Central memory CD8-positive, alpha-beta T cell (primary cell): Measurements from ENCODE around the gene ARHGAP42.

Experiments used
- ATAC-seq: fragments of 150-1000 bp; cut with Tn5 transposase; replicated peaks from 2 replicates; pipeline ENCODE4 v1.10.0; 2022; ENCODE audit warnings: mild to moderate bottlenecking, moderate FRiP score, moderate number of reproducible peaks; ENCODE audit not compliant: poor library complexity, severe bottlenecking; ENCODE audit errors: extremely low read depth
- DNase-seq, 2 donors: peaks; one replicate each; pipeline ENCODE4 v3.0.0; 2021; ENCODE audit warnings: low spot score in 2 of 2
- H3K27ac Mint-ChIP-seq: one replicate; pipeline ENCODE4 v1.8.0; 2022; ENCODE audit warnings: low read depth, mild to moderate bottlenecking, moderate library complexity, mixed read lengths
- H3K27me3 Mint-ChIP-seq: one replicate; pipeline ENCODE4 v1.8.0; 2022; ENCODE audit warnings: mixed read lengths
- H3K36me3 Mint-ChIP-seq: one replicate; pipeline ENCODE4 v1.8.0; 2022; ENCODE audit warnings: mild to moderate bottlenecking, moderate library complexity, mixed read lengths; ENCODE audit not compliant: insufficient read depth
- H3K4me1 Mint-ChIP-seq: one replicate; pipeline ENCODE4 v1.8.0; 2022; ENCODE audit warnings: mixed read lengths
- H3K4me3 Mint-ChIP-seq: one replicate; pipeline ENCODE4 v1.8.0; 2022; ENCODE audit warnings: mild to moderate bottlenecking, moderate library complexity, mixed read lengths
- H3K9me3 Mint-ChIP-seq: one replicate; pipeline ENCODE4 v1.8.0; 2022; ENCODE audit warnings: mixed read lengths

ARHGAP42 gene

DNA sequence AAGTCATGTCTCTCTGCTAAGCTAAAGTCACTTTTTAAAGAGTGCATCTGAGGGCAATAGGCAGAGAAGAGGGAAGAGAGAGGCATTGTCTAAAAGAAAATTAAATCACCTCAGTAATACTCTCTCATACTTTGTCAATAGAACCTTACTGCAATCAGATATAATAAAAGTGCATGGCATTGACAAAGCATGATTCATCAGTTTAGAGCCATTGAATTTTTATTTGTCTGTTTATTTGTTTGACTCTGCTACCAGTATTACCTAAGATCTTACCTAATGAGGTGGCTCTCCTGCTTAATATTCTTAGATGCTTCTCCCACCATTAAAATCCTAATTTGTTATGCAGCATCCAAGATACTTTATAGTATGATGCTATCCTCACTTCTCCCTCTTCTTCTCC lies 233.5 kb downstream of the ARHGAP42 start:
- Mint-ChIP-seq H3K27me3 (no peaks in the 10 kb centered on the region), H3K4me3 (no peak overlapping the region), H3K4me1 (no peaks in the 10 kb centered on the region), H3K9me3 (no peaks in the 10 kb centered on the region), H3K27ac (no peak overlapping the region), H3K36me3 (no peaks in the 10 kb centered on the region)
- DNase-seq (no peak), ATAC-seq (no peak)

DNA sequence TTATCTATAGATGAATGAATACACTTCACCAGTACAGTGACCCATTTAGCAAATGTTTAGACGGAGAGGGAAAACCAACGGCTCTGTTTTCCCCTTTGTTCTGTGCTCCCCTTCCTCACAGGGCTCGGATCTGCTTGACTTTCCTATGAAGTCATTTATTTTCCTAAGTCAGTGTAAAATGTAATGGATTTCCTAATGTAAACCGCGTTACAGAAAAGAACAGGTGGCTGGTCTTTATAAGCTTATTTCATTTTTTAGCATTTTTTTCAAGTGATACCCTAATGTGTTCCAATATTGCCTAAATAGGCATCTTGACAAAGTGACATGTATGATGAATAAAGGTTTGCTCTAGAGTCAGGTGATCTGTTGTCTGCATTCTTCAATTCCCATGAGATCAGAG lies 235.0 kb downstream of the ARHGAP42 start:
- H3K27ac Mint-ChIP-seq, result no peak overlapping the region
- ATAC-seq (no peak), DNase-seq (no peak)
- H3K36me3 Mint-ChIP-seq, result no peaks in the 10 kb centered on the region
- H3K9me3 Mint-ChIP-seq, result no peaks in the 10 kb centered on the region
- no peaks in the 10 kb centered on the region for H3K4me1 Mint-ChIP-seq
- no peaks in the 10 kb centered on the region for H3K27me3 Mint-ChIP-seq
- H3K4me3 Mint-ChIP-seq, result no peak overlapping the region

DNA sequence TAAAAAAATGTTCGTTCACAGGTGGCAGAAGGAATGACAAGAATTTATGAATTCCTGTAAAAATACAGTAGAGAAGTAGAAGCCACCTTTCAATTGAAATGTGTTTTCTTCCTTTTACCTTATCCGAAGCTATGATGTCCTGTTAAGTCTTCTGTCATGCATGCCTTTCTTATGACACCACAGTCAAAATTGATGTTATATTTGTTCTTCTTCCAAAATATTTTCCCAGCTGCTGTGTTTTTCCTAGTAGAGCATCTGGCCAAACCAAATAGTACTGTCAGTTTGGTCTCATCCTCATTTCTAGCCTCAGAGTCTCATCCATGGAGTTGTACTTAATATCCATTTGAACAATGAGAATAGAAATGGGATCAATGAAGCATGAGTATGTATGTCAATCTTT lies 236.5 kb downstream of the ARHGAP42 start:
- ATAC-seq, result no peak
- Mint-ChIP-seq H3K36me3 (no peaks in the 10 kb centered on the region), H3K4me1 (no peaks in the 10 kb centered on the region), H3K4me3 (no peak overlapping the region), H3K27ac (no peak overlapping the region), H3K27me3 (no peaks in the 10 kb centered on the region), H3K9me3 (no peaks in the 10 kb centered on the region)
- DNase-seq, result no peak

DNA sequence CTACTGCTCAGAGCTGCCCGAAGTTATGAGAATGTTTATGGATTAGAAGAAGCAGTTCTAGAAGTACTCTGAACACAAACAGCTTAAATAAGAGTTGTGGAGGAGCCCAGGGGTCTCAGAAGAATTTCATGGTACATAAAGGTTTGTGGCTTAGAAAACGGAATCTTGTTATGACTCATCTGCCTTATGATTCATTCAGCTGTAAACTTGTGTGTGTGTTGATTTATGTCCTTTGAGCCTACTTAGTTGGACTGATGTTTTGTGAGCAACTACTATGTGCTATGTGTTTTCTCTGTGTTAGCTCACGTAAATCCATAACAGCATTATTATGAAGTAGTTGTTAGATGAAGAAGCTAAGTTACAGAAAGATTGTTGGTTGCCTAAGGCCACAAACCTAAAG lies 238.8 kb downstream of the ARHGAP42 start:
- no peaks in the 10 kb centered on the region for H3K4me1 Mint-ChIP-seq
- H3K27ac Mint-ChIP-seq, result no peak overlapping the region
- no peaks in the 10 kb centered on the region for H3K9me3 Mint-ChIP-seq
- ATAC-seq (no peak), DNase-seq (no peak)
- H3K4me3 Mint-ChIP-seq, result no peak overlapping the region
- H3K27me3 Mint-ChIP-seq, result no peaks in the 10 kb centered on the region
- no peaks in the 10 kb centered on the region for H3K36me3 Mint-ChIP-seq

DNA sequence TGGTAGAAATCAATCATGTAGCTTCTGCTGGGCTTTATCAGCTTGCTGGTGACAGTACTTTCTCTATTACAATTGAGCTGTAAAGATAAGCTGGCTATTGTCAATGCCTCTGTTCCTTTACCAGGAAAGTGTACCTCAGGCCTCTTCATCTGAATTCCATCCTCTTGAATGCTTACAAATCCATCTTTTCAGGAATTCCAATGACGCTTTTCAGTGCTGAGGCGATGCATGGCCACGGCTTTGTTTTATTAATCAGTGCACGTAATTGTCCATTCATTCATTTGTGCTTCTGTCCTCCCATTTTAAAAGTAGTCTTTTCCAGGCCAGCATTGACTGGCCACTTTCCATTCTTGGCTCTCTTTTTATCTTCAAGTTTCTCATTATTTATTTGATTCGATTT lies 240.5 kb downstream of the ARHGAP42 start:
- Mint-ChIP-seq H3K4me3 (no peak overlapping the region), H3K9me3 (no peaks in the 10 kb centered on the region), H3K4me1 (no peaks in the 10 kb centered on the region), H3K27me3 (no peaks in the 10 kb centered on the region), H3K36me3 (no peaks in the 10 kb centered on the region), H3K27ac (no peak overlapping the region)
- ATAC-seq (no peak), DNase-seq (no peak)

DNA sequence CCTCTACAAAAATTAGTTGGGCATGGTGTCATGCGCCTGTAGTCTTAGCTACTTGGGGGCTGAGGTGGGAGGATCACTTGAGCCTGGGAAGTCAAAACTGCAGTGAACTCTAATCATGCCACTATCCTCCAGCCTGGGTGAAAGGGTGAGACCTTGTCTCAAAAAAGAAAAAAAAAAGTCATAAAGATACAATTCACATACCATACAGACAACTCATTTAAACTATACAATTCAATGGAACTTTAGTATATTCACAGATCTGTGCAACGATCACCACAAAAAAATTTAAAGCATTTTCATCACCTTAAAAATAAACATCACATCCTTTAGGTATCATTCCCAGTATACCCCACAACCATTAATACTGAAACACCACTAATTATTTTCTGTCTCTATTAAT lies 241.3 kb downstream of the ARHGAP42 start:
- Mint-ChIP-seq H3K4me3 (no peak overlapping the region), H3K27me3 (no peaks in the 10 kb centered on the region), H3K36me3 (no peaks in the 10 kb centered on the region), H3K4me1 (no peaks in the 10 kb centered on the region), H3K9me3 (no peaks in the 10 kb centered on the region), H3K27ac (no peak overlapping the region)
- ATAC-seq (no peak), DNase-seq (no peak)

DNA sequence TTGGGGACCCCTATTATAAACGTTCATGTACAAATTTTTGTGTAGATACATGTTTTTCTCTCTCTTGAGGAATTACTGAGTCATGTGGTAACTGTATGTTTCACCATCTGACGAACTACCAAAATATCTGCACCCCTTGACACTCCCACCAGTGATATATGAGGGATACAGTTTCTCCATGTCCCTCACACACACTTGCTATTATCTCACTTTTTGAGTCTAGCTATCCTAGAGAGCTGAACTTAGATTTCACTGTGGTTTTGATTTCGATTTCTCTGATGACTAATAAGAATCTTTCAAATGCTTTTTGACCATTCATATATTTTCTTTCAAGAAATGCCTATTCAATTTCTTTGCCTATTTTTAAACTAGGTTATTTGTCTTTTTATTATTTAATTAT lies 242.3 kb downstream of the ARHGAP42 start:
- no peaks in the 10 kb centered on the region for H3K9me3 Mint-ChIP-seq
- H3K4me1 Mint-ChIP-seq, result no peaks in the 10 kb centered on the region
- DNase-seq (no peak), ATAC-seq (no peak)
- no peak overlapping the region for H3K4me3 Mint-ChIP-seq
- H3K27ac Mint-ChIP-seq, result no peak overlapping the region
- H3K36me3 Mint-ChIP-seq, result no peaks in the 10 kb centered on the region
- no peaks in the 10 kb centered on the region for H3K27me3 Mint-ChIP-seq

DNA sequence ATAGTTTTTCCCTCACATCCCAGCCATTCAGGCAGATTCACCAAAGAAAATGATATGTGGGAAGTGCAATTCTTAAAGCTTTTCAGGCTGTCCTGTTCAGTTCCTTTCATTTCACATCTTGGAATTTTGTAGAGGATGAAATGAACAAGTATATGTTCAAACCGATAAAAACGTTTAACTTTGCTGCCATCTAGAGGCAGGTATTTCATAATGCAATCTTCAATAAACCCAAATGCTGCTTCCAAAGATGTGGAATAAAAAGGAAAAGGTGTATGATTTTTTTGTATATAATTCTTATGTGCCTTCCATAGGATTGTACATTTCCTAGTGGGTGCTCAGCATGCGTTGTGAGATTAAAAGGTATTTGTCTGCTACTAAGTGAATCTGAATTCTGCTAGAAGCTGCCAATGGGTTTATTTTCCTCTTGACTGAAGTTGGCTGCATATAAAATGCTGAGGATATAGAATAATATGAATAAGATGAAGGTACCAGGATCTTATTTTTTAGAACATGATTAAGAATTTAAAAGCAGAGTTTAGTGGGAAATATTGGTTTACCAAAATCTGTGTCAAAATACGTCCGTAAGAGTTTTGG lies 243.2 kb downstream of the ARHGAP42 start:
- no peaks in the 10 kb centered on the region for H3K36me3 Mint-ChIP-seq
- no peak overlapping the region for H3K27ac Mint-ChIP-seq
- ATAC-seq (no peak), DNase-seq (no peak)
- H3K4me3 Mint-ChIP-seq, result no peak overlapping the region
- H3K27me3 Mint-ChIP-seq, result no peaks in the 10 kb centered on the region
- no peaks in the 10 kb centered on the region for H3K9me3 Mint-ChIP-seq
- H3K4me1 Mint-ChIP-seq, result no peaks in the 10 kb centered on the region

DNA sequence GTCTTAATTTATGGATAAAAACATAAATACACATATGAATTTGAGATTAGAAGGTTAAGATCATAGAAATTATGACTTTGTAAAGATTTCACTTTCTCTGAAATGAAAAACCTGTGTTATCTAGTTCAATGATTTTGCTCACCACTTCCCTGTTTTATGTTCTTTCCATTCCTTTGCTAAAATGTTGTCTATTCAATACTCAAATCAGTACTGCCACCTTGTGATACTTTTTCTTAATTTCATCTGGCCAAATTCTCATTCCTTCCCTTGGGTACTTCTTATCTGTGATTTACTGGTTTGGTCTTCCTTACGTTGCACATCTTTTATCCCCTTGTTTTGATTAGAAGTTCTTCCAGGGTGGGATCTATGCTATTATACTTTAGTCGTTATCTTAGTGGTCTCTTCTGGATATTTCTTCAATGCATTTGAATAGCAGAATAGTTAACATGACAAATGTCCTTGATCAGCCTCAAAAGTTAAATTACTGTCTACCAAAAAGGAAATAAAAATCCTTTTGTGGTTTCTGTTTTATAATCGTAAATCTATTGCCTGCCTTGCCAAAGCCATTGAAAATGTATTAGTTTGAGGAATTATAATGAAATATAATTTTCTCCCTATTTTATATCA lies 245.5 kb downstream of the ARHGAP42 start:
- Mint-ChIP-seq H3K4me3 (no peak overlapping the region), H3K9me3 (no peaks in the 10 kb centered on the region), H3K4me1 (no peaks in the 10 kb centered on the region), H3K27ac (no peak overlapping the region), H3K27me3 (no peaks in the 10 kb centered on the region), H3K36me3 (no peaks in the 10 kb centered on the region)
- ATAC-seq, result no peak
- no peak for DNase-seq

DNA sequence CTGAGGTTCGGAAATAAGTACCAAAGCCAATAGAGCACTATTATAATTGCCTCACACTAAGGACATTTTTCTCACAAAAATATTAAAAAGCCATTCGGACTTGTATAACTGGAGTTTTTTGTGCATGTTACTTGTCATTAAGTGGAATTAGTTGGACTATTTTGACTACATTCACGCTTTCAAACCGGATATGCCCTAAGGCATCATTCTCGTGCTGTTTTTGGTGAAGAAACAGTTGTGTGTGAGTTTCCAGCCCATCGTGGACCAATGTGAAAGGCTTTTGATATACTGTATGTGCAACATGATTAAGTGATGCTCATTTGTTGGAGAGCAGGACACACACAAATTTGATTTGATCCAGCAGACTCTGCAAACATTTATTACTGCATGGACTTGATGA lies 249.7 kb downstream of the ARHGAP42 start:
- Mint-ChIP-seq H3K4me3 (no peak overlapping the region), H3K9me3 (peaks cover 15% of the 10 kb centered on the region), H3K27ac (no peak overlapping the region), H3K27me3 (no peaks in the 10 kb centered on the region), H3K4me1 (no peaks in the 10 kb centered on the region), H3K36me3 (no peaks in the 10 kb centered on the region)
- ATAC-seq (no peak), DNase-seq (no peak)

DNA sequence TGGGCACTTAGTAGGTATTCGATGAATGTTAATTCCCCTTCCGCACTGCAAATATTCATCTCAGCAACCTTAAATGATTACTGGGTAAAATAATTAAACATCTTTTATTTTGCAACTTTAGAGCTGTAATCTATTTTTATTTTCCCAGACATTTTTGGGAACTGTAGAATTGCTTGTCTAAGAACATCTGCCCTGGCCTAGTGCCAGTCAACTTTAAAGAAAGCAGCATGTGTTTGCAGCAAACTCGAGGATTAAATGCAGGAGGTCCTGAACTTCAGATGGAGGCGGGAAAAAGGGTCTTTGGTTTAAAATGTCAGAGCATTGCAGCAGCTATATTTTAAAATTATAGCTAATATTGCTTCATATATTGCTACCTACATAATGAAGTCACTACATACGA lies 252.5 kb downstream of the ARHGAP42 start:
- ATAC-seq, result no peak
- Mint-ChIP-seq H3K4me3 (no peak overlapping the region), H3K9me3 (peaks cover 15% of the 10 kb centered on the region), H3K4me1 (no peaks in the 10 kb centered on the region), H3K36me3 (no peaks in the 10 kb centered on the region), H3K27me3 (no peaks in the 10 kb centered on the region), H3K27ac (no peak overlapping the region)
- no peak for DNase-seq

DNA sequence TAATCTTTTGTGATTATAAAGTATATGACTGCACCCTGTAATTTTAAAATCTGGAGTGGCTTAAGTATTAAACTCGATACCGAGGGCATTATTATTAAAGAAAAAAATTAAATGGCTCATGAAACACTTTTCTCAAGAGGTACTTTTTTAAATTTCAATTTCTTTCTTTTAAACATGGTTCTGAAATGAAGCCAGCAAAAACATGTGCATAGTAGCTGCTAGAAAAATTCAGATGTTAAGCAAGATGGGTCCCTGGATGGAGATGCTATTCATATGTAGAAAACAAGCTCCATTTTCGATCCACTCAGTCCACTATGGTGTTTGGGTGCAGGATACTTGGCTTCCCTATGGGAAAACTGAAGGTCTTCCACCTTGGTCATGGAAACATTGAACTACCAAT lies 253.0 kb downstream of the ARHGAP42 start:
- peaks cover 15% of the 10 kb centered on the region for H3K9me3 Mint-ChIP-seq
- no peaks in the 10 kb centered on the region for H3K27me3 Mint-ChIP-seq
- H3K27ac Mint-ChIP-seq, result no peak overlapping the region
- H3K4me1 Mint-ChIP-seq, result no peaks in the 10 kb centered on the region
- no peaks in the 10 kb centered on the region for H3K36me3 Mint-ChIP-seq
- DNase-seq (no peak), ATAC-seq (no peak)
- no peak overlapping the region for H3K4me3 Mint-ChIP-seq

DNA sequence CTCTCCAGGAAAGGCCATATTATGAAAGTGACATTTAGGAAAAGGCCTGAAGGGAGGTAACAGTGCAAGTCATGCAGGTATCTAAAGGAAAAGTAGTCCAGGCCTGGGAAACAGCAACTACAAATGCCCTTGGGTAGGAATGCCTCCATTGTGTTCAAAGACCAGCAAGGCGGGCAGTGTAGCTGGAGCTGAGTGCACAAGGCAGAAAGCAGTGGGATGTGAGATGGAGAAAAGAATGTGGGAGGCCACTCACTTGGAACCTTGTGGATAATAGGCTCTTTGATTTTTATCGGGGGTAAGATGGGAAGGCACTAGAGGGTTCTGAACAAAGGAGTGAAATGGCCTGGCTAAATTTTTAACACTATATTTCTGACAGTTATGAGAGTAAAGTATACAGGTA lies 253.9 kb downstream of the ARHGAP42 start:
- H3K4me1 Mint-ChIP-seq, result no peaks in the 10 kb centered on the region
- no peak overlapping the region for H3K27ac Mint-ChIP-seq
- H3K9me3 Mint-ChIP-seq, result peaks cover 15% of the 10 kb centered on the region
- no peaks in the 10 kb centered on the region for H3K27me3 Mint-ChIP-seq
- ATAC-seq (no peak), DNase-seq (no peak)
- no peaks in the 10 kb centered on the region for H3K36me3 Mint-ChIP-seq
- no peak overlapping the region for H3K4me3 Mint-ChIP-seq
